CD4-positive, alpha-beta T cell (primary cell): Measurements from ENCODE around the gene PNLDC1. TPM values are rescaled to one million over a fixed set of nuclear protein-coding genes. Genes with fewer than 3 reads are reported as not detected.
"Not testable (repeated sequence)": the region's sequence is repeated elsewhere in the genome, so short reads cannot be mapped to it uniquely, and the experiment has no call there.

ENCODE experiments used
- ATAC-seq: fragments of 200-7000 bp; cut with Tn5 transposase; one replicate; pipeline ENCODE4 v1.10.0; 2022; ENCODE audit warnings: mild to moderate bottlenecking; ENCODE audit not compliant: poor library complexity
- CTCF ChIA-PET: fragments of 350-600 bp; sonication (Branson Sonifier 250); formaldehyde crosslinking; loops from one replicate; lab custom pipeline; 2021; ENCODE audit warnings: antibody characterized with exemption, inconsistent platforms; lab: Charles Lee
- POLR2A ChIA-PET: fragments of 350-600 bp; sonication (Branson Sonifier 250); formaldehyde crosslinking; loops from one replicate; lab custom pipeline; 2021; ENCODE audit warnings: antibody characterized with exemption, inconsistent platforms; lab: Charles Lee
- DNase-seq, 14 experiments: peaks; one replicate each; pipeline ENCODE4 v3.0.0-alpha.2; 2013 to 2020; ENCODE audit warnings: mixed read lengths in 2 of 14
- H3K27ac ChIP-seq, 2 donors: one replicate each; pipeline versions ENCODE4 v1.5.1 to v1.7.0; 2013; ENCODE audit warnings: low read length in 2 of 2, low read depth in 1 of 2, mild to moderate bottlenecking in 1 of 2
- H3K27me3 ChIP-seq, 2 experiments: 1 replicate in 1 of 2; 2 replicates in 1 of 2; pipeline versions ENCODE4 v1.6.1 to v1.7.0; 2013; ENCODE audit warnings: low read length in 2 of 2, control low read depth in 1 of 2, mild to moderate bottlenecking in 1 of 2, moderate library complexity in 1 of 2; ENCODE audit not compliant: insufficient read depth in 2 of 2, control insufficient read depth in 1 of 2
- H3K36me3 ChIP-seq: one replicate; pipeline ENCODE4 v1.6.1; 2013; ENCODE audit warnings: low read length, control low read depth; ENCODE audit not compliant: insufficient read depth
- H3K4me1 ChIP-seq: one replicate; pipeline ENCODE4 v1.6.1; 2013; ENCODE audit warnings: low read length, control low read depth; ENCODE audit not compliant: insufficient read depth
- H3K4me3 ChIP-seq: one replicate; pipeline ENCODE4 v1.5.1; 2013; ENCODE audit warnings: mild to moderate bottlenecking, low read length, moderate library complexity
- H3K9me3 ChIP-seq, 2 experiments: 1 replicate in 1 of 2; 2 replicates in 1 of 2; pipeline versions ENCODE4 v1.6.1 to v1.7.0; 2013; ENCODE audit warnings: low read length in 2 of 2, mild to moderate bottlenecking in 2 of 2, control low read depth in 1 of 2, moderate library complexity in 1 of 2; ENCODE audit not compliant: control insufficient read depth in 1 of 2, insufficient read depth in 1 of 2
- H3K27ac Mint-ChIP-seq: one replicate; pipeline ENCODE4 v1.8.0; 2020; ENCODE audit warnings: mixed read lengths
- H3K27me3 Mint-ChIP-seq: one replicate; pipeline ENCODE4 v1.8.0; 2021; ENCODE audit warnings: mixed read lengths
- H3K36me3 Mint-ChIP-seq: one replicate; pipeline ENCODE4 v1.8.0; 2021; ENCODE audit warnings: low read depth, mixed read lengths
- H3K4me1 Mint-ChIP-seq: one replicate; pipeline ENCODE4 v1.8.0; 2021; ENCODE audit warnings: low read depth, mixed read lengths
- H3K4me3 Mint-ChIP-seq: one replicate; pipeline ENCODE4 v1.8.0; 2020; ENCODE audit warnings: mild to moderate bottlenecking, mixed read lengths
- H3K9me3 Mint-ChIP-seq: one replicate; pipeline ENCODE4 v1.8.0; 2020; ENCODE audit warnings: mixed read lengths
- intact Hi-C, 2 experiments: fragments of 100-400 bp; cut with DNase I in 1 of 2; cut with micrococcal nuclease in 1 of 2; formaldehyde crosslinking; loops; one replicate each; pipeline versions ENCODE4 v1.15.1 to v1.9.0; 2023 to 2025; cut with DNase I, micrococcal nuclease
- total RNA-seq, 174 experiments: library from RNA in 2 of 174; stranded (reverse) in 2 of 174; gene quantifications; one replicate each; pipeline ENCODE4 v1.2.3 and lab custom pipeline; 2021 to 2026
- TF ChIP-seq, protein P1 (sequence below): fragments of 200-600 bp; IDR thresholded peaks from one replicate; pipeline ENCODE4 v1.8.0; 2022; ENCODE audit warnings: antibody characterized with exemption, mild to moderate bottlenecking

PNLDC1 gene
- total RNA-seq, 2 experiments from 2014 or later, result 0.14 TPM; not detected in 1

DNA sequence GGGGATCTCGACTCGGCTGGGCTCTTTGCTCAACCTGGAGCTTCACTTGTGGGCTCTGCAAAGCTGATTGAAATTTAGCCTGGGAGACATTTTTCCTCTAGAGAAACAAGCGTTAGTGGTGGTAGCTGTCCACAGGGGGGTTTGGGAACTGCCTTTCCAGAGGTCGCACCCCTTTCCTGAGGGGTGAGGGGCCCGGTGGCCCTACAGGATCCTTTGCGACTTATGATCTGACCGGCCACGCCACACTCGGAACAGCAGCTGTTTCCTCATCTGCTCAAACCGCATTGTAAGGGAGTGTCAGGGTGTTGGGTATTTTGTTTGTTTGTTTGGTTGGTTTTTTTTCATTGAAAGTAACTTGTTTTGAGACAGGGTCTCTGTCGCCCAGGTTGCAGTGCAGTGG lies 21.0 kb downstream of the PNLDC1 start:
- Histone ChIP-seq H3K9me3 (peaks cover 0 to 3% of the 10 kb centered on the region in 2 experiments), H3K4me3 (no peak overlapping the region), H3K4me1 (peaks cover 24% of the 10 kb centered on the region), H3K27ac (no peak overlapping the region), H3K27me3 (no peaks in the 10 kb centered on the region), H3K36me3 (no peaks in the 10 kb centered on the region)
- peak overlapping the region; percentile 81 for H3K27ac Mint-ChIP-seq
- no peaks in the 10 kb centered on the region for H3K27me3 Mint-ChIP-seq
- POLR2A ChIA-PET, result interaction anchor here (1.2 to 3.4 kb wide), 3 partner anchors 31 to 95 kb away, joined by 3 to 37 read pairs (median 10); partner anchors contain the start of genes MRPL18, TCP1 and WTAP
- CTCF ChIA-PET, result no interaction called here
- H3K4me3 Mint-ChIP-seq, result no peak overlapping the region
- no peaks in the 10 kb centered on the region for H3K36me3 Mint-ChIP-seq
- H3K9me3 Mint-ChIP-seq, result no peaks in the 10 kb centered on the region
- H3K4me1 Mint-ChIP-seq, result peaks cover 30% of the 10 kb centered on the region
- TF ChIP-seq, protein P1, sequence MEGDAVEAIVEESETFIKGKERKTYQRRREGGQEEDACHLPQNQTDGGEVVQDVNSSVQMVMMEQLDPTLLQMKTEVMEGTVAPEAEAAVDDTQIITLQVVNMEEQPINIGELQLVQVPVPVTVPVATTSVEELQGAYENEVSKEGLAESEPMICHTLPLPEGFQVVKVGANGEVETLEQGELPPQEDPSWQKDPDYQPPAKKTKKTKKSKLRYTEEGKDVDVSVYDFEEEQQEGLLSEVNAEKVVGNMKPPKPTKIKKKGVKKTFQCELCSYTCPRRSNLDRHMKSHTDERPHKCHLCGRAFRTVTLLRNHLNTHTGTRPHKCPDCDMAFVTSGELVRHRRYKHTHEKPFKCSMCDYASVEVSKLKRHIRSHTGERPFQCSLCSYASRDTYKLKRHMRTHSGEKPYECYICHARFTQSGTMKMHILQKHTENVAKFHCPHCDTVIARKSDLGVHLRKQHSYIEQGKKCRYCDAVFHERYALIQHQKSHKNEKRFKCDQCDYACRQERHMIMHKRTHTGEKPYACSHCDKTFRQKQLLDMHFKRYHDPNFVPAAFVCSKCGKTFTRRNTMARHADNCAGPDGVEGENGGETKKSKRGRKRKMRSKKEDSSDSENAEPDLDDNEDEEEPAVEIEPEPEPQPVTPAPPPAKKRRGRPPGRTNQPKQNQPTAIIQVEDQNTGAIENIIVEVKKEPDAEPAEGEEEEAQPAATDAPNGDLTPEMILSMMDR, result no peak
- DNase-seq, result no peak
- intact Hi-C loops, result no loop called here
- no peak for ATAC-seq

DNA sequence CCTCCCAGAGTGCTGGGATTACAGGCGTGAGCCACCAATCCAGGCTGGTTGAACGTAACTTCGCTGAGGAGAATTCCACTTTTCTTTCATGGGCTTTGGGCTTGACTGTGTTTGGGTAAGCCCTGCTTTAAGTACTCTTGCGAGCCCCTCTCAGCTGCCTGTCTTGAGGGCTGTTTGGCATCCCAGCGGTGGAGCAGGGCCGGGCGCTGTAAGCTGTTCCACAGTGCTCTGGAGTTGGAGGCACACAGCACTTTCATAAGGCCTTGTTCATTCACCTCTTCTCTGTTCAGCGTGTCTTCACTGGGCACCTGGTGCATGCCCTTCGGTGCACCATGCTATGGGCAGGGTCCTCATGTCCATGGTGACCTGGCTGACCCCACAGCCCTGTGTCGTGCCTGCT lies 21.6 kb downstream of the PNLDC1 start:
- ChIA-PET POLR2A (interaction anchor here (1.2 to 3.4 kb wide), 2 partner anchors 32 to 96 kb away, joined by 3 to 37 read pairs; partner anchors contain the start of genes MRPL18 and TCP1), CTCF (no interaction called here)
- ATAC-seq (no peak), DNase-seq (no peak)
- Histone ChIP-seq H3K4me1 (peaks cover 24% of the 10 kb centered on the region), H3K4me3 (no peak overlapping the region), H3K9me3 (peaks cover 0 to 3% of the 10 kb centered on the region in 2 experiments), H3K36me3 (no peaks in the 10 kb centered on the region), H3K27me3 (no peaks in the 10 kb centered on the region), H3K27ac (no peak overlapping the region)
- intact Hi-C loops, result no loop called here
- Mint-ChIP-seq H3K4me3 (no peak overlapping the region), H3K27me3 (no peaks in the 10 kb centered on the region), H3K36me3 (no peaks in the 10 kb centered on the region), H3K9me3 (no peaks in the 10 kb centered on the region), H3K4me1 (peaks cover 30% of the 10 kb centered on the region), H3K27ac (no peak overlapping the region)
- TF ChIP-seq, protein P1, result no peak

DNA sequence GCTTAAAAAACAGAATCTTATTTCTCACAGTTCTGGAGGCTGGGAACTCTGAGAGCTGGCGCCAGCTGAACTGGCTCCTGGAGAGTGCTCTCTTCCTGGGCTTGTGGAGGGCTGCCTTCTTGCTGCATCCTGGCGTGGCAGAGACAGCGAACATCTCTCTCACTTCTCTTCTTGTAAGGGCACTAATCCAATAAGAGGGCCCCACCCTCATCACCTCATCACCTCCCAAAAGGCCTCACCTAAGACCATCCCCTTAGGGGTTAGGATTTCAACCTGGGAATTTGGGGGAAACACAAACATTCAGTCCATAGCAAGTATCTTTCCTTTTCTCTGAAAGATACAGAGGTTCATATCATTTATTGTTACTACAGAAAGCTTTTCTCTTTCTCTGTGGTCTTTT lies 23.9 kb downstream of the PNLDC1 start:
- TF ChIP-seq, protein P1, result no peak
- Histone ChIP-seq H3K4me1 (peaks cover 23% of the 10 kb centered on the region), H3K27ac (no peak overlapping the region), H3K36me3 (no peaks in the 10 kb centered on the region), H3K4me3 (no peak overlapping the region), H3K9me3 (peaks cover 0 to 3% of the 10 kb centered on the region in 2 experiments), H3K27me3 (no peaks in the 10 kb centered on the region)
- H3K9me3 Mint-ChIP-seq, result no peaks in the 10 kb centered on the region
- intact Hi-C loops, result no loop called here
- peaks cover 27% of the 10 kb centered on the region for H3K4me1 Mint-ChIP-seq
- no peak for DNase-seq
- no peak overlapping the region for H3K27ac Mint-ChIP-seq
- no peak for ATAC-seq
- H3K36me3 Mint-ChIP-seq, result no peaks in the 10 kb centered on the region
- ChIA-PET CTCF (no interaction called here), POLR2A (interaction anchor here (1.0 kb wide), 1 partner anchor 34 kb away, joined by 3 read pairs; the partner anchor contains the start of gene TCP1)
- no peak overlapping the region for H3K4me3 Mint-ChIP-seq
- no peaks in the 10 kb centered on the region for H3K27me3 Mint-ChIP-seq

DNA sequence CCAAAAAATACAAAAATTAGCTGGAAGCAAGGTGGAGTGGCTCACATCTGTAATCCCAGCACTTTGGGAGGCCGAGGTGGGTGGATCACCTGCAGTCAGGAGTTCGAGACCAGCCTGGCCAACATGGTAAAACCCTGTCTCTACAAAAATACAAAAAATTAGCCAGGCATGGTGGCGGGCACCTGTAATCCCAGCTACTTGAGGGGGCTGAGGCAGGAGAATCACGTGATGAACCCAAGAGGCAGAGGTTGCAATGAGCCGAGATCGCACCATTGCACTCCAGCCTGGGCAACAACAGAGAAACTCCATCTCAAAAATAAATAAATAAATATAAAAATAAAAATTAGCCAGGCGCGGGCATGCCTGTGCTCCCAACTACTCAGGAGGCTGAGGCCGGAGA lies 24.6 kb downstream of the PNLDC1 start:
- CTCF ChIA-PET, ATAC-seq, H3K27me3 Mint-ChIP-seq, H3K36me3 ChIP-seq, H3K27ac ChIP-seq, DNase-seq, H3K4me3 Mint-ChIP-seq, H3K27me3 ChIP-seq, H3K9me3 ChIP-seq, H3K27ac Mint-ChIP-seq, H3K9me3 Mint-ChIP-seq, H3K36me3 Mint-ChIP-seq, intact Hi-C loops, H3K4me3 ChIP-seq: not testable (repeated sequence)
- peaks cover 17% of the 10 kb centered on the region for H3K4me1 ChIP-seq
- POLR2A ChIA-PET, result interaction anchor here (1.0 kb wide), 1 partner anchor 35 kb away, joined by 3 read pairs; the partner anchor contains the start of gene TCP1
- H3K4me1 Mint-ChIP-seq, result peaks cover 23% of the 10 kb centered on the region
